Stomach (tissue), 9 donors: ENCODE measurements around the gene MLLT6. TPM values are rescaled to one million over a fixed set of nuclear protein-coding genes. Genes with fewer than 3 reads are reported as not detected.

Experiments used
- DNase-seq, 2 donors: peaks; one replicate each; pipeline versions ENCODE4 v3.0.0 to v3.0.0-alpha.2; 2013 to 2019
- H3K27ac ChIP-seq, 5 donors: fragments of 200-600 bp in 4 of 5; sonication (generic) in 4 of 5; one replicate each; pipeline ENCODE4 v1.5.1; 2013 to 2019; ENCODE audit warnings: mild to moderate bottlenecking in 1 of 5, moderate library complexity in 1 of 5
- H3K27me3 ChIP-seq, 3 donors: fragments of 200-600 bp; sonication (generic); one replicate each; pipeline ENCODE4 v1.5.1; 2017 to 2019; ENCODE audit warnings: mixed run types in 1 of 3
- H3K36me3 ChIP-seq, 4 donors: fragments of 200-600 bp; sonication (generic); 1 replicate in 3 of 4; 2 replicates in 1 of 4; pipeline ENCODE4 v1.5.1; 2016 to 2019
- H3K4me1 ChIP-seq, 4 donors: fragments of 200-600 bp; sonication (generic); one replicate each; pipeline ENCODE4 v1.5.1; 2016 to 2019
- H3K4me3 ChIP-seq, 4 donors: fragments of 200-600 bp; sonication (generic) in 3 of 4; one replicate each; pipeline ENCODE4 v1.5.1; 2016 to 2019; ENCODE audit warnings: mild to moderate bottlenecking in 1 of 4
- H3K9me3 ChIP-seq, 4 donors: fragments of 200-600 bp; sonication (generic); one replicate each; pipeline ENCODE4 v1.5.1; 2016 to 2019
- CTCF ChIP-seq, 7 experiments: fragments of 450-650 bp in 4 of 7; fragments of 200-600 bp in 3 of 7; sonication (generic) in 3 of 7; IDR thresholded peaks; one replicate each; pipeline ENCODE4 v1.5.1; 2016 to 2019; ENCODE audit warnings: antibody characterized with exemption in 7 of 7, control low read depth in 2 of 7, mild to moderate bottlenecking in 1 of 7
- EP300 ChIP-seq: sonication (generic); formaldehyde crosslinking; IDR thresholded peaks from one replicate; pipeline ENCODE4 v1.6.1; 2017; ENCODE audit warnings: antibody characterized with exemption
- POLR2A ChIP-seq, 4 donors: fragments of 450-650 bp; IDR thresholded peaks; one replicate each; pipeline ENCODE4 v1.6.1; 2016; ENCODE audit warnings: antibody characterized with exemption in 4 of 4, control low read depth in 2 of 4, mild to moderate bottlenecking in 1 of 4, moderate library complexity in 1 of 4
- POLR2AphosphoS5 ChIP-seq, 3 donors: sonication (generic); formaldehyde crosslinking; IDR thresholded peaks; one replicate each; pipeline ENCODE4 v1.6.1; 2016; ENCODE audit warnings: antibody characterized with exemption in 3 of 3
- WGBS, 5 donors: extraction: QIAGEN DNeasy Blood & Tissue Kit in 3 of 5; methylation state at CpG; one replicate each; pipeline versions ENCODE4 v1.1.5 to v1.1.7; 2013 to 2018; 5-methylcytosine and 5-hydroxymethylcytosine counted together
- intact Hi-C: fragments of 100-400 bp; cut with DNase I; formaldehyde crosslinking; loops from one replicate; pipeline ENCODE4 v1.15.1; 2023; ENCODE audit warnings: low total_unique reads
- polyA plus RNA-seq, 3 donors: library from polyadenylated mRNA; stranded (reverse); fragments of 200-250 nt; gene quantifications; one replicate each; pipeline ENCODE4 v1.2.3, GENCODE V29; 2013
- total RNA-seq, 5 donors: library from RNA; depleted of rRNA; stranded (reverse); fragments of >200 nt; gene quantifications; one replicate each; pipeline versions ENCODE4 v1.1.0 to v1.2.3, GENCODE V29; 2014 to 2016
- donor health status: healthy with polysubstance abuse.
- donor health status: Bipolar disorder and iron deficiency.
- donor health status: healthy.

Gene MLLT6
- total and polyA plus RNA-seq, 8 donors: 26.0 to 312 (median 55.7) TPM

GRCh38 chr17:38738007-38738662 lies 33.1 kb downstream of the MLLT6 start:
- H3K4me1 ChIP-seq: peaks cover 29 to 58% (median 47%) of the 10 kb centered on the region in 4 donors
- peaks cover 0 to 66% (median 57%) of the 10 kb centered on the region in 4 donors for H3K36me3 ChIP-seq
- 83 to 90% (median 87%) methylated on average over 14 of the region's 14 CpGs for WGBS, 5 donors
- no peaks in the 10 kb centered on the region for H3K27me3 ChIP-seq
- TF ChIP-seq EP300 (no peak), POLR2A (IDR thresholded peaks at IDR 0.05) (no peak), POLR2AphosphoS5 (IDR thresholded peaks at IDR 0.05) (no peak), CTCF (IDR thresholded peaks at IDR 0.05) (no peak)
- H3K9me3 ChIP-seq: no peaks in the 10 kb centered on the region
- H3K27ac ChIP-seq: no peak overlapping the region
- no peak overlapping the region for H3K4me3 ChIP-seq
- DNase-seq: no peak
- intact Hi-C loops: no loop called here

GRCh38 chr17:38738686-38739085 lies 33.6 kb downstream of the MLLT6 start:
- peaks cover 28 to 58% (median 47%) of the 10 kb centered on the region in 4 donors for H3K4me1 ChIP-seq
- no peaks in the 10 kb centered on the region for H3K9me3 ChIP-seq
- no peak overlapping the region for H3K27ac ChIP-seq
- no peak overlapping the region for H3K4me3 ChIP-seq
- DNase-seq: no peak
- no peaks in the 10 kb centered on the region for H3K27me3 ChIP-seq
- TF ChIP-seq POLR2AphosphoS5 (IDR thresholded peaks at IDR 0.05): no peak
- no peak for TF ChIP-seq CTCF (IDR thresholded peaks at IDR 0.05)
- no peak for TF ChIP-seq EP300
- TF ChIP-seq POLR2A (IDR thresholded peaks at IDR 0.05): no peak
- intact Hi-C loops: no loop called here
- WGBS, 5 donors: 93 to 95% (median 94%) methylated on average over 16 of the region's 16 CpGs
- peaks cover 0 to 61% (median 52%) of the 10 kb centered on the region in 4 donors for H3K36me3 ChIP-seq

GRCh38 chr17:38739305-38739704 lies 34.2 kb downstream of the MLLT6 start:
- no peak for DNase-seq
- Histone ChIP-seq H3K36me3 (peaks cover 0 to 55% (median 46%) of the 10 kb centered on the region in 4 donors), H3K4me3 (no peak overlapping the region), H3K27me3 (no peaks in the 10 kb centered on the region), H3K9me3 (no peaks in the 10 kb centered on the region), H3K4me1 (peaks cover 29 to 58% (median 48%) of the 10 kb centered on the region in 4 donors), H3K27ac (no peak overlapping the region)
- WGBS, 5 donors: 77 to 85% (median 79%) methylated on average over 13 to 14 of the region's 14 CpGs
- intact Hi-C loops: no loop called here
- TF ChIP-seq CTCF (IDR thresholded peaks at IDR 0.05) (no peak), POLR2A (IDR thresholded peaks at IDR 0.05) (no peak), EP300 (no peak), POLR2AphosphoS5 (IDR thresholded peaks at IDR 0.05) (no peak)

- no peaks in the 10 kb centered on the region for H3K27me3 ChIP-seq
- H3K4me1 ChIP-seq: peaks cover 29 to 58% (median 47%) of the 10 kb centered on the region in 4 donors
- TF ChIP-seq CTCF (IDR thresholded peaks at IDR 0.05) (no peak), POLR2AphosphoS5 (IDR thresholded peaks at IDR 0.05) (no peak), EP300 (no peak), POLR2A (IDR thresholded peaks at IDR 0.05) (no peak)
- H3K36me3 ChIP-seq: peaks cover 0 to 52% (median 43%) of the 10 kb centered on the region in 4 donors
- H3K4me3 ChIP-seq: no peak overlapping the region
- no peak overlapping the region for H3K27ac ChIP-seq
- DNase-seq: no peak
- intact Hi-C loops: no loop called here
- WGBS, 5 donors: 75 to 93% (median 89%) methylated on average over 11 to 19 of the region's 19 CpGs
- no peaks in the 10 kb centered on the region for H3K9me3 ChIP-seq
Measured at GRCh38 chr17:38740044-38740443, 35.0 kb downstream of the MLLT6 start.
